ENCODE measurements around the gene CAPSL. TPM values are rescaled to one million over a fixed set of nuclear protein-coding genes. Genes with fewer than 3 reads are reported as not detected.

CAPSL gene
- total RNA-seq, 1 experiment from 2014 or later: 0.47 TPM

DNA sequence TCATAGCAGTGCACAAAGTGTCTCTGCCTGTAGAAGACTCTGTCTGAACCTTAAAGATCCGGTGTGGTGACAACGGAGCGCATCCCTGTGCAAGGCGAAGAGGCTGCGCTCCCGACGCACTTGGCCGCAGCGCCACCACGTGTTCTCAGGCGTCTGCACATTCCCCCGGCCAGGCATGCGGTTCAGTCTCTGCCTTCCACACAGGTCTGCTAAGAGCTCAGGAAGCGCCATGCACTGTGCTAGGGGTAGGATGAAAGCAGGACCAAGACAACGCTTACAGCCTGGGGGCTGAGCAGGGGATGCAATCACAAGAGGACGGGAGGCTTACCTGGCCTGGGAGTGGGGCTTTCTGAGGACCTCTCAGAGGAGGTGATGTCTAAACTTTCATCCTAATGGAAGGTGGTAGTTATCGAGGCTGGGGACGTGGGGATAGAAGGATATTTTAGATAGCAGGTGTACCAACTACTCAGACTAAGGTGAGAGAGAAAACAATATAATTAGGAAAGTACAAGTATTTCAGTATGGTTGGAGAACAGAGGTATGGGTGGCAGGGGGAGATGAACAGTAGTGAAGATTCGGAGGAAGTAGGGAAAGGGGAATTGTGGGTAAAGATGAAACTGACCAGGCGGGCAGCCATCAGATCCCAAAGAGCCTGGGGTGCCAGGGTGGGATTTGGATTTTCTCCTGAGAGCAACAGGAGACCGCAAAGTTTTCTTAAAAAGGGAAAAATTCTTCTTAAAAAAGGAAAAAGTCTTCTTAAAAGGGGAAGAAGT lies 13.3 kb downstream of the CAPSL start:
- Histone ChIP-seq H3K36me3 (no peaks in the 10 kb centered on the region), H3K27me3 (replicated peaks) (no peaks in the 10 kb centered on the region), H3K4me1 (replicated peaks) (peaks cover 26% of the 10 kb centered on the region), H3K27ac (no peak overlapping the region), H3K4me3 (no peak overlapping the region), H3K9me3 (replicated peaks) (no peaks in the 10 kb centered on the region)
- DNase-seq (ENCODE audit: low read depth in 1 of 2, low spot score in 2 of 2): peak; percentile 61 to 67

DNA sequence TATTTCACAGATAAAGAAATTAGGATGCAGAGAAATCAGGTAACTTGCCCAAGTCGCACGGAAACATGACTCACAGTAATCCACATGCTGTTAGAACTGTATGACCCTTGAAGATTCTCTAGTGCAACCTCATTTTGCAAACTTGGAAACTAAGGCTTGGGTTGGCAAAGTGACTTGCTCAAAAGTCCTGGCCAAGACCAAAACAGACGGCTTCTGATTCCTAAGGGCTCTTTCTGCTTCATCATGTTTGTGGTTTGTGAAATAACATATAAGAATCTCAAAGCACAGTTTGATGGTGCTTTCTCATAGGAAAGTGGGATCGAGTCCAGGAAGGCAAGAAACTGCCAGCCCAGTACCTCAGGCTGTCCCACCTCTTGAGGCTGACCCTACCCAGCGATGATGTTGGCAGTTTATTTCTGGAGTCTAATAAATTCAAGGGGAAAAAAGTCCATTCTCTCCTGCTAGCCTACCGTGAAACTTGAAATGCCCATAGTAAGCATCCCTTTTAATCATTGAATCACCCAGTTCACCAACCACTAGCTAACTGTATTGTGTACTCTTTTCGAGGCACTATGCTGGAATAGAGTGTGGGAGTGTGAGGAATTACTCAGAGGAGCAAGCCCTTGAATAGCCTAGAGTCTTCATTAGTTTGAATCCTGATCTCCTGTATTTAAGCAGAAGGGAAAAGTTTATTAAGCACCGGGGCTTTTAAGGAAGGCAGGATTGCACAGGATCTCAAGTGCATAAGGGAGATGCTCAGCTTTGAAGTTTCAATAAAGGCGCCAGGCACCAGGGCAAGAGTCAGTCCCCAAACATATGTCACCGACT lies 14.1 kb downstream of the CAPSL start:
- Histone ChIP-seq H3K4me1 (replicated peaks) (peaks cover 33% of the 10 kb centered on the region), H3K36me3 (no peaks in the 10 kb centered on the region), H3K9me3 (replicated peaks) (no peaks in the 10 kb centered on the region), H3K27ac (no peak overlapping the region), H3K27me3 (replicated peaks) (no peaks in the 10 kb centered on the region), H3K4me3 (no peak overlapping the region)
- no peak for DNase-seq (ENCODE audit: low read depth in 1 of 2, low spot score in 2 of 2)

DNA sequence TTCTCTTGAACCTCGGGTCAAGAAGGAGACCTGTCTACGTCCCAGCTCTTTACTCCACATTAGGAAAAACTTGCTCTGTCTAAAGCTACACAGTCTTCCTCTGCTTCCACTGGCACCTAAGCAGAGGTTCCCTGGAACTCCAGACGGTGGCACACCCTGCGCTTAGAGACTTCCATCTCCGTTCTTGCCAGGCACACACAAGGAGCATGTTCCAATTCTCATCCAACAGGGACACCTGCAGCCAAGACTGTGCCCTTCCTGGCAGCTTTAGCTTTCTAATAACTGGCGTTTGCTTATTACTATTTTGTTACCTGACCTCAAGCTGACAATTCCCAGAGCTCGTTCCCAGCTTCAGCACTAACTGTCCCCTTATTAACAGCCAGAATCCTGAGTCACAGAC lies 16.0 kb downstream of the CAPSL start:
- Histone ChIP-seq H3K27me3 (replicated peaks) (no peaks in the 10 kb centered on the region), H3K4me3 (no peak overlapping the region), H3K36me3 (no peaks in the 10 kb centered on the region), H3K9me3 (replicated peaks) (peaks cover 4% of the 10 kb centered on the region; the same call in 1 of the 2 replicates), H3K4me1 (replicated peaks) (peaks cover 39% of the 10 kb centered on the region), H3K27ac (no peak overlapping the region)
- no peak for DNase-seq (ENCODE audit: low read depth in 1 of 2, low spot score in 2 of 2)

- peaks cover 4% of the 10 kb centered on the region; the same call in 1 of the 2 replicates for H3K9me3 ChIP-seq (replicated peaks)
- no peak overlapping the region for H3K4me3 ChIP-seq
- peaks cover 38% of the 10 kb centered on the region for H3K4me1 ChIP-seq (replicated peaks)
- no peaks in the 10 kb centered on the region for H3K27me3 ChIP-seq (replicated peaks)
- no peak for DNase-seq (ENCODE audit: low read depth in 1 of 2, low spot score in 2 of 2)
- no peaks in the 10 kb centered on the region for H3K36me3 ChIP-seq
- H3K27ac ChIP-seq: no peak overlapping the region
These were observed 16.5 kb downstream of the CAPSL start for GRCh38 chr5:35921930-35922329.

- DNase-seq (ENCODE audit: low read depth in 1 of 2, low spot score in 2 of 2): no peak
- no peak overlapping the region for H3K27ac ChIP-seq
These were observed 17.5 kb downstream of the CAPSL start for GRCh38 chr5:35920890-35921289.

GRCh38 chr5:35919191-35919590 lies 19.2 kb downstream of the CAPSL start:
- Histone ChIP-seq H3K27me3 (replicated peaks) (no peaks in the 10 kb centered on the region), H3K9me3 (replicated peaks) (peaks cover 4% of the 10 kb centered on the region; the same call in 1 of the 2 replicates), H3K36me3 (no peaks in the 10 kb centered on the region), H3K4me1 (replicated peaks) (peaks cover 23% of the 10 kb centered on the region), H3K4me3 (no peak overlapping the region), H3K27ac (peak overlapping the region; percentile 47)
- peak; percentile 59 to 75 for DNase-seq (ENCODE audit: low read depth in 1 of 2, low spot score in 2 of 2)

More at GRCh38 chr5:35920890-35921289, 17.5 kb downstream of the CAPSL start:
- no peaks in the 10 kb centered on the region for H3K36me3 ChIP-seq
- peaks cover 4% of the 10 kb centered on the region; the same call in 1 of the 2 replicates for H3K9me3 ChIP-seq (replicated peaks)
- peaks cover 34% of the 10 kb centered on the region for H3K4me1 ChIP-seq (replicated peaks)
- no peaks in the 10 kb centered on the region for H3K27me3 ChIP-seq (replicated peaks)
- no peak overlapping the region for H3K4me3 ChIP-seq

GRCh38 chr5:35908814-35909213 lies 29.6 kb downstream of the CAPSL start:
- H3K9me3 ChIP-seq (replicated peaks): no peaks in the 10 kb centered on the region
- H3K27ac ChIP-seq: no peak overlapping the region
- H3K36me3 ChIP-seq: no peaks in the 10 kb centered on the region
- DNase-seq (ENCODE audit: low read depth in 1 of 2, low spot score in 2 of 2): no peak
- no peaks in the 10 kb centered on the region for H3K27me3 ChIP-seq (replicated peaks)
- H3K4me1 ChIP-seq (replicated peaks): no peaks in the 10 kb centered on the region
- H3K4me3 ChIP-seq: no peak overlapping the region

DNA sequence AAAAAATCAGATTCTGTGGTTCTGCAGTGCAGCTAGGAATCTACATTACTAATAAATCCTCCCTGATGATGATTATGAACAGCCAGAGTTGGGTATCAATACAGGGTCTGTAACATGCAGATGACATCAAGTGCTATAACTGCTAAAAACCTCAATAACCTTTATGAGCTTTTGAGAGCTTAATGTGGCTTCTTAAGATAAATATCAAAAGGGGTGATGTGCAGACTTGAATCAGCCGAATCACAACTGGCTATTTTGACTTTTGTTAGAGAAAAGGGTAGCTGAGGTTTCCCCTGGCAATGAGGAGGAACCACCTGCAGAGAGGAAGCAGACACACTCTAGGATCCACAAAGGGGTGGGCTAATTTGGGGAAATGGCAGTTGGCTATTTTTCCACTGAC lies 30.2 kb downstream of the CAPSL start:
- Histone ChIP-seq H3K4me1 (replicated peaks) (no peaks in the 10 kb centered on the region), H3K9me3 (replicated peaks) (no peaks in the 10 kb centered on the region), H3K36me3 (no peaks in the 10 kb centered on the region), H3K4me3 (no peak overlapping the region), H3K27ac (no peak overlapping the region), H3K27me3 (replicated peaks) (no peaks in the 10 kb centered on the region)
- no peak for DNase-seq (ENCODE audit: low read depth in 1 of 2, low spot score in 2 of 2)

DNA sequence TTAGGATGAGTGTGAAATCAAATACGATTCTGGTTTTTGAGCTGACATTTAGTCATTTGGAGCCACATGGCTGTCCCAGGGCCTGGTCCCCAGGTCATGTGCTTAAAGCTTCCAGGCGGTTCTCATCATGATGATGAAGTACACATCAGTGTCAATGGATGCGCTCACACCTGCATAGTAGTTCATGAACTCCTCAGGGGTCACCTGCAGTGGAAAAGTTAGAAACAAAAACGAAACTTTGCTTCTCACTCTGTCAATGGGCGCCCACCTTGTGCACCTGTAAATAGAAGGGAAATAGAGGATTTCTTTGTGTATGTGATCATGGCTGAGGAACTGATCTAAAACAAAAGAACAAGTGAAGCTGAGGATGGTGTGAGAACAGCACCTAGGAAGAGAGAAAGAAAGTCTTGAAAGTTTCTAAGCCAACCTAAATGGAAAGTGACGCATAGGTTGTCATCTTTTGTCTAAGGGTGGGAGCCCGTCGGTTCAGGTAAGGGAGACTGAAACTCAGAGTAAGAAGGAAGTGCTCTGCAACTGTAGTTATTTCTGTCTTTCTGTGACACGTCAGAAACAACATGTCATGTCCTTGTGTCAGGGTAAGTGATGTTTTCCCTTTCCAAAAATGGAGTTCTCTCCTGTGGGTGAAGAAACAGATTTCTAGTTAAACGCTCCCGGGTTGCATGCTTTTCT lies 33.8 kb downstream of the CAPSL start:
- Histone ChIP-seq H3K4me3 (no peak overlapping the region), H3K27me3 (replicated peaks) (no peaks in the 10 kb centered on the region), H3K36me3 (no peaks in the 10 kb centered on the region), H3K4me1 (replicated peaks) (no peaks in the 10 kb centered on the region), H3K27ac (no peak overlapping the region), H3K9me3 (replicated peaks) (no peaks in the 10 kb centered on the region)
- DNase-seq (ENCODE audit: low read depth in 1 of 2, low spot score in 2 of 2): no peak

- DNase-seq (ENCODE audit: low read depth in 1 of 2, low spot score in 2 of 2): no peak
- no peaks in the 10 kb centered on the region for H3K36me3 ChIP-seq
- H3K9me3 ChIP-seq (replicated peaks): no peaks in the 10 kb centered on the region
These were observed 34.7 kb downstream of the CAPSL start for GRCh38 chr5:35903631-35904203.

GRCh38 chr5:35902046-35902672 lies 36.3 kb downstream of the CAPSL start:
- Histone ChIP-seq H3K27ac (no peak overlapping the region), H3K9me3 (replicated peaks) (no peaks in the 10 kb centered on the region), H3K4me3 (no peak overlapping the region), H3K27me3 (replicated peaks) (no peaks in the 10 kb centered on the region), H3K4me1 (replicated peaks) (no peaks in the 10 kb centered on the region), H3K36me3 (no peaks in the 10 kb centered on the region)
- no peak for DNase-seq (ENCODE audit: low read depth in 1 of 2, low spot score in 2 of 2)

More at GRCh38 chr5:35903631-35904203, 34.7 kb downstream of the CAPSL start:
- no peak overlapping the region for H3K27ac ChIP-seq
- H3K4me3 ChIP-seq: no peak overlapping the region
- no peaks in the 10 kb centered on the region for H3K4me1 ChIP-seq (replicated peaks)
- no peaks in the 10 kb centered on the region for H3K27me3 ChIP-seq (replicated peaks)

GRCh38 chr5:35900972-35901695 lies 37.3 kb downstream of the CAPSL start:
- Histone ChIP-seq H3K9me3 (replicated peaks) (no peaks in the 10 kb centered on the region), H3K36me3 (no peaks in the 10 kb centered on the region), H3K4me1 (replicated peaks) (no peaks in the 10 kb centered on the region), H3K27ac (no peak overlapping the region), H3K27me3 (replicated peaks) (no peaks in the 10 kb centered on the region), H3K4me3 (no peak overlapping the region)
- DNase-seq (ENCODE audit: low read depth in 1 of 2, low spot score in 2 of 2): no peak

Measured in SJSA1 (cell line).